Gastrocnemius medialis (tissue), 4 donors: Measurements from ENCODE around the gene PHOX2A. TPM values are rescaled to one million over a fixed set of nuclear protein-coding genes. Genes with fewer than 3 reads are reported as not detected.
A peak's percentile ranks its signal among the peaks of the same experiment; 100 is the strongest.
"Not testable (repeated sequence)": the region's sequence is repeated elsewhere in the genome, so short reads cannot be mapped to it uniquely, and the experiment has no call there.

ENCODE experiments used
- ATAC-seq, 2 donors: fragments of 150-250 bp; one replicate each; pipeline ENCODE4 v1.9.1; 2016
- DNase-seq, 2 donors: peaks; one replicate each; pipeline ENCODE4 v3.0.0-alpha.2; 2019
- H3K27ac ChIP-seq, 4 donors: fragments of 200-600 bp; sonication (generic); 1 replicate in 1 of 4; 2 replicates in 3 of 4; pipeline ENCODE4 v1.5.1; 2016 to 2018; ENCODE audit warnings: mild to moderate bottlenecking in 2 of 4, moderate library complexity in 1 of 4
- H3K27me3 ChIP-seq, 3 donors: fragments of 200-600 bp; sonication (generic) in 2 of 3; 1 replicate in 1 of 3; 2 replicates in 2 of 3; pipeline versions ENCODE4 v1.5.1 to v1.6.0; 2016 to 2019; ENCODE audit warnings: mild to moderate bottlenecking in 1 of 3, moderate library complexity in 1 of 3
- H3K36me3 ChIP-seq, 2 donors: fragments of 200-600 bp; sonication (generic) in 1 of 2; one replicate each; pipeline ENCODE4 v1.5.1; 2017 to 2018
- H3K4me1 ChIP-seq, 2 donors: fragments of 200-600 bp; sonication (generic) in 1 of 2; one replicate each; pipeline ENCODE4 v1.5.1; 2016 to 2017; ENCODE audit warnings: mild to moderate bottlenecking in 2 of 2
- H3K4me3 ChIP-seq, 4 donors: fragments of 200-600 bp; sonication (generic) in 3 of 4; 1 replicate in 1 of 4; 2 replicates in 3 of 4; pipeline ENCODE4 v1.5.1; 2016 to 2019; ENCODE audit warnings: mild to moderate bottlenecking in 2 of 4
- H3K9me3 ChIP-seq, 3 donors: fragments of 200-600 bp; sonication (generic) in 2 of 3; 1 replicate in 1 of 3; 2 replicates in 2 of 3; pipeline ENCODE4 v1.5.1; 2016 to 2019
- POLR2A ChIP-seq, 2 donors: fragments of 450-650 bp; IDR thresholded peaks; one replicate each; pipeline ENCODE4 v1.6.1; 2017; ENCODE audit warnings: antibody characterized with exemption in 2 of 2, mild to moderate bottlenecking in 2 of 2, moderate library complexity in 2 of 2
- in situ Hi-C, 4 donors: fragments of 200-750 bp; cut with MboI; loops; one replicate each; pipeline versions ENCODE4 v1.15.0 to v1.8.0; 2017; ENCODE audit warnings: low sequenced_read_pairs in 4 of 4
- intact Hi-C: fragments of 100-400 bp; cut with DNase I; formaldehyde crosslinking; loops from one replicate; pipeline ENCODE4 v1.15.1; 2023; ENCODE audit warnings: low total_unique reads
- total RNA-seq, 4 donors: library from RNA; depleted of rRNA; stranded (reverse); fragments of >200 nt; gene quantifications; one replicate each; pipeline versions ENCODE4 v1.1.0 to v1.2.3, GENCODE V29; 2016
- TF ChIP-seq, protein P1 (sequence below), 5 experiments: fragments of 450-650 bp in 3 of 5; fragments of 200-600 bp in 2 of 5; sonication (generic) in 2 of 5; IDR thresholded peaks in 4 of 5; conservative IDR thresholded peaks in 1 of 5; 1 replicate in 4 of 5; 2 replicates in 1 of 5; pipeline ENCODE4 v1.5.1; 2016 to 2019; ENCODE audit warnings: antibody characterized with exemption in 5 of 5, mild to moderate bottlenecking in 3 of 5, moderate library complexity in 3 of 5

The PHOX2A gene
- total RNA-seq, 4 donors from 2014 or later, result not detected

GRCh38 chr11:72217841-72218240 is 26.1 kb downstream of the PHOX2A start:
- ATAC-seq (no peak), DNase-seq (no peak)
- no peaks in the 10 kb centered on the region for H3K9me3 ChIP-seq
- no peak overlapping the region for H3K27ac ChIP-seq
- peak overlapping the region in 1 of 4 donors; percentile 4 for H3K4me3 ChIP-seq
- in situ Hi-C loops, result no loop called here
- no peak for TF ChIP-seq POLR2A (IDR thresholded peaks at IDR 0.05)
- TF ChIP-seq, protein P1, sequence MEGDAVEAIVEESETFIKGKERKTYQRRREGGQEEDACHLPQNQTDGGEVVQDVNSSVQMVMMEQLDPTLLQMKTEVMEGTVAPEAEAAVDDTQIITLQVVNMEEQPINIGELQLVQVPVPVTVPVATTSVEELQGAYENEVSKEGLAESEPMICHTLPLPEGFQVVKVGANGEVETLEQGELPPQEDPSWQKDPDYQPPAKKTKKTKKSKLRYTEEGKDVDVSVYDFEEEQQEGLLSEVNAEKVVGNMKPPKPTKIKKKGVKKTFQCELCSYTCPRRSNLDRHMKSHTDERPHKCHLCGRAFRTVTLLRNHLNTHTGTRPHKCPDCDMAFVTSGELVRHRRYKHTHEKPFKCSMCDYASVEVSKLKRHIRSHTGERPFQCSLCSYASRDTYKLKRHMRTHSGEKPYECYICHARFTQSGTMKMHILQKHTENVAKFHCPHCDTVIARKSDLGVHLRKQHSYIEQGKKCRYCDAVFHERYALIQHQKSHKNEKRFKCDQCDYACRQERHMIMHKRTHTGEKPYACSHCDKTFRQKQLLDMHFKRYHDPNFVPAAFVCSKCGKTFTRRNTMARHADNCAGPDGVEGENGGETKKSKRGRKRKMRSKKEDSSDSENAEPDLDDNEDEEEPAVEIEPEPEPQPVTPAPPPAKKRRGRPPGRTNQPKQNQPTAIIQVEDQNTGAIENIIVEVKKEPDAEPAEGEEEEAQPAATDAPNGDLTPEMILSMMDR (IDR thresholded peaks at IDR 0.05 in 4 of 5, conservative IDR thresholded peaks at IDR 0.05 in 1 of 5), result no peak
- intact Hi-C loops, result no loop called here
- H3K36me3 ChIP-seq, result no peaks in the 10 kb centered on the region
- peaks cover 0 to 4% (median 0%) of the 10 kb centered on the region in 3 donors for H3K27me3 ChIP-seq
- peaks cover 8 to 11% of the 10 kb centered on the region in 2 donors for H3K4me1 ChIP-seq

- intact Hi-C loops, result no loop called here
- Histone ChIP-seq H3K4me1 (no peaks in the 10 kb centered on the region), H3K27ac (no peak within 1 kb of the TSS), H3K9me3 (no peaks in the 10 kb centered on the region), H3K4me3 (peak within 1 kb of the TSS in 1 of 4 donors; percentile 14), H3K36me3 (no peaks in the 10 kb centered on the region), H3K27me3 (peaks cover 0 to 4% (median 0%) of the 10 kb centered on the region in 3 donors)
- in situ Hi-C loops, result no loop called here
- DNase-seq (no peak), ATAC-seq (no peak)
- no peak for TF ChIP-seq POLR2A (IDR thresholded peaks at IDR 0.05)
- TF ChIP-seq, protein P1 (IDR thresholded peaks at IDR 0.05 in 4 of 5, conservative IDR thresholded peaks at IDR 0.05 in 1 of 5), result no peak
Measured at GRCh38 chr11:72216638-72217037, 27.3 kb downstream of the PHOX2A start, which contains the start of gene FOLR2. Gene FOLR2 (plus strand): TSS chr11:72216794. CDS start chr11:72218585, 1,791 bp downstream.

DNA sequence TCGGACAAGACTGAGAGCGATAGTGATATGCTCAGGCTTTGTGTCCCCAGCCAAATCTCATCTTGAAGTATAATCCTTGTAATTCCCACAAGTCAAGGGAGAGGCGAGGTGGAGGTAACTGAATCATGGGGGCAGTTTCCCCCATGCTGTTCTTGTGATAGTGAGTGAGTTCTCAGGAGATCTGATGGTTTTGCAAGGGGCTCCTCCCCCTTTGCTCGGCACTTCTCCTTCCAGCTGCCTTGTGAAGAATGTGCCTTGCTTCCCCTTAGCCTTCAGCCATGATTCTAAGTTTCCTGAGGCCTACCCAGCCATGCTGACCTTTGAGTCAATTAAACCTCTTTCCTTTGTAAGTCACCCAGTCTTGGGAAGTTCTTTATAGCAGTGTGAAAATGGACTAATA is 34.9 kb downstream of the PHOX2A start:
- Histone ChIP-seq H3K36me3 (no peaks in the 10 kb centered on the region), H3K4me3 (peak overlapping the region in 1 of 4 donors; percentile 9), H3K9me3 (no peaks in the 10 kb centered on the region), H3K4me1 (no peaks in the 10 kb centered on the region), H3K27me3 (peaks cover 0 to 3% (median 0%) of the 10 kb centered on the region in 3 donors), H3K27ac (no peak overlapping the region)
- in situ Hi-C loops (no loop called here), intact Hi-C loops (no loop called here)
- no peak for TF ChIP-seq POLR2A (IDR thresholded peaks at IDR 0.05)
- TF ChIP-seq, protein P1 (IDR thresholded peaks at IDR 0.05 in 4 of 5, conservative IDR thresholded peaks at IDR 0.05 in 1 of 5), result no peak
- no peak for ATAC-seq
- DNase-seq, result no peak

- Histone ChIP-seq H3K4me3 (no peak overlapping the region), H3K27me3 (peaks cover 0 to 3% (median 0%) of the 10 kb centered on the region in 3 donors), H3K4me1 (no peaks in the 10 kb centered on the region), H3K9me3 (no peaks in the 10 kb centered on the region), H3K36me3 (no peaks in the 10 kb centered on the region), H3K27ac (no peak overlapping the region)
- in situ Hi-C loops (no loop called here), intact Hi-C loops (no loop called here)
- ATAC-seq (no peak), DNase-seq (no peak)
- TF ChIP-seq POLR2A (IDR thresholded peaks at IDR 0.05), result no peak
- TF ChIP-seq, protein P1 (IDR thresholded peaks at IDR 0.05 in 4 of 5, conservative IDR thresholded peaks at IDR 0.05 in 1 of 5), result no peak
Measured at GRCh38 chr11:72208281-72208680, 35.7 kb downstream of the PHOX2A start.

DNA sequence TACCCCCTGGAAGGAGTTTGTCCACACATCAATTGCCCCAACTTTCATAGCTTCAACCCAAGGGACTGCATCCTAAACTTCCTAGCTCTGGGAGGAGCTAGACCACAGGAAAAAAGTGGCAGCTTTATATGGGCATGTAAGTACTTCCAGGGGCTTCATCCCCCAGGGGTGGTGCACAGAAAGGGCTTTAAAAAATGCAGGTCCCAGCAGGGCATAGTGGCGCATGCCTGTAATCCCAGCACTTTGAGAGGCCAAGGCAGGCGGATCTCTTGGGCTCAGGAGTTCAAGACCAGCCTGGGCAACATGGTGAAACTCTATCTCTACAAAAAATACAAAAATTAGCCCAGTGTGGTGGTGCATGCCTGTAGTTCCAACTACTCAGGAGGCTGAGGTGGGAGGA is 37.2 kb downstream of the PHOX2A start:
- H3K4me1 ChIP-seq, DNase-seq, intact Hi-C loops, H3K9me3 ChIP-seq, in situ Hi-C loops, H3K36me3 ChIP-seq, H3K4me3 ChIP-seq, H3K27me3 ChIP-seq, H3K27ac ChIP-seq, ATAC-seq: not testable (repeated sequence)
